ENCODE results near the gene KRTAP26-1. TPM values are rescaled to one million over a fixed set of nuclear protein-coding genes. Genes with fewer than 3 reads are reported as not detected.

Gene KRTAP26-1
- total RNA-seq, result not detected

GRCh38 chr21:30320215-30320614 lies at the start of gene KRTAP26-1:
Gene KRTAP26-1 (minus strand): TSS chr21:30320315. CDS start chr21:30320035, 280 bp downstream.
- no peaks in the 10 kb centered on the region for H3K4me1 ChIP-seq (ENCODE audit: insufficient read depth, low read length)
- no peak within 1 kb of the TSS for H3K4me3 ChIP-seq (ENCODE audit: low read length)
- H3K9me3 ChIP-seq (ENCODE audit: low read depth, low read length), result no peaks in the 10 kb centered on the region
- no peaks in the 10 kb centered on the region for H3K27me3 ChIP-seq (ENCODE audit: insufficient read depth, low read length)

DNA sequence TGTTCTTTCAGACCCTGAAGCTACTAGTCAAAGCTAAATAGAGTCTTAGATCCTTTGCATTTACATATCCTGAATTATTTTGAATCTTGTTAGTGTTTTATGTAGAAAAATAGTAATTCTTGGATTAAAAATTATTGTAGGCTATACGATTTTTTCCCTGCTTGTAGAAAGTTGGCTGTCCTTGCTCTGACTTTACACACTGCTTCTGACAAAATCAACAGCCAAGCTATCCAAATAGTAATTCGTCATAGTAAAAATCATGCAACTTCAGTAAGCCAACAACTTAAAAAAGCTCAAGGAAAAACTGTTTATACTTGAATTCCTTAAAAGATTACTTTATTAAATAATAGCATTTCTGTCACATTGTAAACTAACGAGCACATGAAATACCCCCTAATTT lies 35.8 kb upstream of the KRTAP26-1 start:
- H3K27me3 ChIP-seq (ENCODE audit: insufficient read depth, low read length), result no peaks in the 10 kb centered on the region
- H3K4me1 ChIP-seq (ENCODE audit: insufficient read depth, low read length), result no peaks in the 10 kb centered on the region

GRCh38 chr21:30354308-30355005 lies 34.3 kb upstream of the KRTAP26-1 start:
- Histone ChIP-seq H3K9me3 (ENCODE audit: low read depth, low read length) (no peaks in the 10 kb centered on the region), H3K4me1 (ENCODE audit: insufficient read depth, low read length) (no peaks in the 10 kb centered on the region), H3K27me3 (ENCODE audit: insufficient read depth, low read length) (no peaks in the 10 kb centered on the region), H3K4me3 (ENCODE audit: low read length) (no peak overlapping the region)

More for the DNA sequence above, 35.8 kb upstream of the KRTAP26-1 start:
- no peaks in the 10 kb centered on the region for H3K9me3 ChIP-seq (ENCODE audit: low read depth, low read length)
- H3K4me3 ChIP-seq (ENCODE audit: low read length), result no peak overlapping the region

DNA sequence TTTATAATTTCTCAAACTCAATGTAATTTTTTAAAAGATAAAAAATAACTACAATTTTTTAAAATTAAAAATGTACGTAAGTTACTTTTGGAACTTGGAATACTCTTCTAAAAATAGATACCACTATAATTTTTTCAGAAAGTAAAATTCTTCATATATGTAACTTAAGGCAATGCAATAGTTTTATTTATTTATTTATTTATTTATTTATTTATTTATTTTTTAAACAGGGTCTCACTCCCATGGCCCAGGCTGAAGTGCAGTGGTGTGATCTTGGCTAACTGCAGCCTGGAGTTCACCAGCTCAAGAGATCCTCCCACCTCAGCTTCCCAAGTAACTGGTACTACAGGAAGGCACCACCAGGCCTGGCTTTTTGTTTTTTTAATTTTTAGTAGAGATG lies 31.4 kb upstream of the KRTAP26-1 start:
- no peaks in the 10 kb centered on the region for H3K4me1 ChIP-seq (ENCODE audit: insufficient read depth, low read length)
- no peak overlapping the region for H3K4me3 ChIP-seq (ENCODE audit: low read length)
- no peaks in the 10 kb centered on the region for H3K27me3 ChIP-seq (ENCODE audit: insufficient read depth, low read length)
- H3K9me3 ChIP-seq (ENCODE audit: low read depth, low read length), result no peaks in the 10 kb centered on the region

DNA sequence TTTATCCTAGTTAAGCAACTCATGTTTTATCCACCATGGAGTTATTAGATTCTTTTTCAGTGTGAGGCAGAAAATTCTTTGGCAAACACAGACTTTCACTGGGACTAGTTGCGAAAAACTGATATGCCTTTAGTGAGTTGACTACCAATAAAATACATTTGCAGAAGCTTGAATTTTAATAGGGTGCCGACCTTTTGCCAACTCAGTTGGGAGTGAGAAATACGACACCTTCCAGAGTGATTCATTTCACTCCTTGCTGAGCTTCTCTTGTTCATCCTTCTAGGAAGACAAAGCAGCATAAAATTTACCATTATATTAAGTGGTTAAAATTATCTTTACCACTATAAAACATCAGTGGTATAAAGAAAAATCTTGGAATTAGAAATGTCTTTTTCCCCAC lies 29.5 kb upstream of the KRTAP26-1 start:
- Histone ChIP-seq H3K27me3 (ENCODE audit: insufficient read depth, low read length) (no peaks in the 10 kb centered on the region), H3K4me3 (ENCODE audit: low read length) (no peak overlapping the region), H3K4me1 (ENCODE audit: insufficient read depth, low read length) (no peaks in the 10 kb centered on the region), H3K9me3 (ENCODE audit: low read depth, low read length) (no peaks in the 10 kb centered on the region)

- Histone ChIP-seq H3K4me3 (ENCODE audit: low read length) (no peak within 1 kb of the TSS), H3K27me3 (ENCODE audit: insufficient read depth, low read length) (no peaks in the 10 kb centered on the region), H3K9me3 (ENCODE audit: low read depth, low read length) (no peaks in the 10 kb centered on the region), H3K4me1 (ENCODE audit: insufficient read depth, low read length) (no peaks in the 10 kb centered on the region)
Observed at GRCh38 chr21:30348506-30348905, 28.4 kb upstream of the KRTAP26-1 start, which contains the start of gene KRTAP23-1. Gene KRTAP23-1 (minus strand): TSS chr21:30348606. CDS start chr21:30348606, 0 bp downstream.

DNA sequence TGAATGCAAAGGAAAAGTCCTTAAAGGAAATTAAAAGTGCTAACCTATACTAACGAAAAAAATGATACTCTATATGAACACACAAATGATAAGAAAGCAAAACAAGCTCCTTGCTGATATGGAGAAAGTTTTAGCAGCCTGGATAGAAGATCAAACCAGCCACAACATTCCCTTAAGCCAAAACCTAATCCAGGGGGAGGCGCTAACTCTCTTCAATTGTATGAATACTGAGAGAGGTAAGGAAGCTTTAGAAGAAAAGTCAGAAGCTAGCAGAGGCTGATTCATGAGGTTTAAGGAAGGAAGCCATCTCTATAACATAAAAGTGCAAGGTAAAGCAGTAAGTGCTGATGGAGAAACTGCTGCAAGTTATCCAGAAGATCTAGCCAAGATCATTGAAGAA lies 24.9 kb upstream of the KRTAP26-1 start:
- Histone ChIP-seq H3K4me1 (ENCODE audit: insufficient read depth, low read length) (no peaks in the 10 kb centered on the region), H3K27me3 (ENCODE audit: insufficient read depth, low read length) (no peaks in the 10 kb centered on the region), H3K4me3 (ENCODE audit: low read length) (no peak overlapping the region), H3K9me3 (ENCODE audit: low read depth, low read length) (no peaks in the 10 kb centered on the region)

GRCh38 chr21:30340714-30341573 lies 20.8 kb upstream of the KRTAP26-1 start:
- Histone ChIP-seq H3K4me3 (ENCODE audit: low read length) (no peak overlapping the region), H3K27me3 (ENCODE audit: insufficient read depth, low read length) (no peaks in the 10 kb centered on the region), H3K4me1 (ENCODE audit: insufficient read depth, low read length) (no peaks in the 10 kb centered on the region), H3K9me3 (ENCODE audit: low read depth, low read length) (no peaks in the 10 kb centered on the region)

- no peaks in the 10 kb centered on the region for H3K9me3 ChIP-seq (ENCODE audit: low read depth, low read length)
Observed at GRCh38 chr21:30338717-30339116, 18.6 kb upstream of the KRTAP26-1 start.

DNA sequence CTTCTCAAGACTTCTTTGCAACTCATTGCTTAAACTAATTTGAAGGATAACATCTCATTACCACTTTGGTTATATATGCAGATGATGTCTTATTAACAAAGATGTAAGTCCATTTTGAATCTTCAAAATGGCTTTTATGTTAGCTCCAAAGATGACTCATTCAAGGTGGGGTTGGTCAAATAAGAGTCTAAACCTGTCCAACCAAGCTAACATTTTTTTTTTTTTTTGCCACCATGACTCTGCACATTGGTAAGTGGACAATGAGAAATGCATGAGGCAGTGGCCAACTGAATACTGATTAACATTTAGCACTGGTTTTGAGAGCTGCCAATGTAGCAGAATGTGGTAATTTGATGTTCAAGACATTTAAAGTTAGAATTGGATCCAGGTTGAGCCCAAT lies 17.7 kb upstream of the KRTAP26-1 start:
- H3K4me3 ChIP-seq (ENCODE audit: low read length), result no peak overlapping the region
- no peaks in the 10 kb centered on the region for H3K4me1 ChIP-seq (ENCODE audit: insufficient read depth, low read length)
- no peaks in the 10 kb centered on the region for H3K27me3 ChIP-seq (ENCODE audit: insufficient read depth, low read length)
- H3K9me3 ChIP-seq (ENCODE audit: low read depth, low read length), result no peaks in the 10 kb centered on the region

More at GRCh38 chr21:30338717-30339116, 18.6 kb upstream of the KRTAP26-1 start:
- Histone ChIP-seq H3K27me3 (ENCODE audit: insufficient read depth, low read length) (no peaks in the 10 kb centered on the region), H3K4me1 (ENCODE audit: insufficient read depth, low read length) (no peaks in the 10 kb centered on the region), H3K4me3 (ENCODE audit: low read length) (no peak overlapping the region)

GRCh38 chr21:30337276-30337744 lies 17.2 kb upstream of the KRTAP26-1 start, which contains the start of gene KRTAP27-1:
Gene KRTAP27-1 (minus strand): TSS chr21:30337694. CDS start chr21:30337668, 26 bp downstream.
- Histone ChIP-seq H3K4me1 (ENCODE audit: insufficient read depth, low read length) (no peaks in the 10 kb centered on the region), H3K9me3 (ENCODE audit: low read depth, low read length) (no peaks in the 10 kb centered on the region), H3K4me3 (ENCODE audit: low read length) (no peak within 1 kb of the TSS), H3K27me3 (ENCODE audit: insufficient read depth, low read length) (no peaks in the 10 kb centered on the region)

- Histone ChIP-seq H3K27me3 (ENCODE audit: insufficient read depth, low read length) (no peaks in the 10 kb centered on the region), H3K4me1 (ENCODE audit: insufficient read depth, low read length) (no peaks in the 10 kb centered on the region), H3K9me3 (ENCODE audit: low read depth, low read length) (no peaks in the 10 kb centered on the region), H3K4me3 (ENCODE audit: low read length) (no peak overlapping the region)
Observed at GRCh38 chr21:30336596-30336995, 16.5 kb upstream of the KRTAP26-1 start.

DNA sequence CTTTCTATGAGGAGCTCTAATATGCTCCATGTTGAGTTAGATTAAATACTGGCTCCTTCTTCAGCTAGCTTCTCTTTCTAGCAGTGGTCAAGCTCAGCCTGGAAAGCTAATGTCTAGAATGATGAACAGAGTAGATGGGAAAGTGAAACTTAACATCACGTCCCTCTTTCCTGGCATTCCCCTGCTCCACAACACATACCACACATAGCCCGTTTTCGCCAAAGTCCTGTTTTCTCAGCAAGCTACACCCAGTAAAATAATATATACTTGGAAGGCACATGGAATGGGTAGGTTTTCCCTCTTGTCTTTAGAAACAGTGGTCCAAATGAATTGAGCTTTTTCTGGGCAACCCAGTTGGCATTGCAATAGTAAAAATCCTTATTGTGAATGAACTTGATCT lies 13.6 kb upstream of the KRTAP26-1 start:
- Histone ChIP-seq H3K27me3 (ENCODE audit: insufficient read depth, low read length) (no peaks in the 10 kb centered on the region), H3K4me3 (ENCODE audit: low read length) (no peak overlapping the region), H3K4me1 (ENCODE audit: insufficient read depth, low read length) (no peaks in the 10 kb centered on the region), H3K9me3 (ENCODE audit: low read depth, low read length) (no peaks in the 10 kb centered on the region)

DNA sequence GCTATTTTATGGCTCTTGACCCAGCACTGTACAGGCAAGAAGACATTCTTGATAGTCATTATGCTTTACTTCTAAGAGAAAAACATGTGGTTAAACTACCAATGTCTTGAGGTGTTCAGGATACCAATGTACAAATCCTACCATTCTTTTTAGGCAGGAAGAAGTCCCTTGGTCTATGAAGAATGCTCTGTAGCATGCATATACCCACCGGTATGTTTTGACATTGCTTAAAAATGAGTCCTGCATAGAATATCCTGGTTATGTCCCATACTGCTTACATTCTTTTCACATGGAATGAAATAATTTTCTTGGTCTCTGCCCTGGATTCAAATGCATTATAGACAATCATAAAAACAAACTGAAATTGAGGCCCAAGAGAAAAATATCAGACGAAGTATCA lies 12.6 kb upstream of the KRTAP26-1 start:
- H3K4me3 ChIP-seq (ENCODE audit: low read length), result no peak overlapping the region
- no peaks in the 10 kb centered on the region for H3K4me1 ChIP-seq (ENCODE audit: insufficient read depth, low read length)
- H3K9me3 ChIP-seq (ENCODE audit: low read depth, low read length), result peaks cover 1% of the 10 kb centered on the region
- H3K27me3 ChIP-seq (ENCODE audit: insufficient read depth, low read length), result no peaks in the 10 kb centered on the region

- H3K27me3 ChIP-seq (ENCODE audit: insufficient read depth, low read length), result no peaks in the 10 kb centered on the region
- H3K9me3 ChIP-seq (ENCODE audit: low read depth, low read length), result peaks cover 12% of the 10 kb centered on the region
Observed at GRCh38 chr21:30329203-30329875, 9.2 kb upstream of the KRTAP26-1 start.

More at GRCh38 chr21:30329203-30329875, 9.2 kb upstream of the KRTAP26-1 start:
- Histone ChIP-seq H3K4me1 (ENCODE audit: insufficient read depth, low read length) (no peaks in the 10 kb centered on the region), H3K4me3 (ENCODE audit: low read length) (no peak overlapping the region)
